Activated T-cell treated with anti-CD3 and anti-CD28 coated beads, Interleukin-2, amount 50 U/mL, for 4 hours (primary cell): ENCODE results near the gene PTPRT. TPM values are rescaled to one million over a fixed set of nuclear protein-coding genes. Genes with fewer than 3 reads are reported as not detected.

Source experiments
- ATAC-seq, 2 donors: fragments of 200-7000 bp; cut with Tn5 transposase; one replicate each; pipeline ENCODE4 v1.10.0; 2021
- DNase-seq: peaks from one replicate; pipeline ENCODE4 v3.0.0-alpha.2; 2020
- H3K27me3 Mint-ChIP-seq: one replicate; pipeline ENCODE4 v1.8.0; 2021; ENCODE audit warnings: low read depth, mixed read lengths
- H3K36me3 Mint-ChIP-seq: one replicate; pipeline ENCODE4 v1.8.0; 2022; ENCODE audit warnings: mixed read lengths; ENCODE audit not compliant: insufficient read depth
- H3K4me1 Mint-ChIP-seq: one replicate; pipeline ENCODE4 v1.8.0; 2021; ENCODE audit warnings: low read depth, mixed read lengths
- H3K4me3 Mint-ChIP-seq: one replicate; pipeline ENCODE4 v1.8.0; 2021; ENCODE audit warnings: mild to moderate bottlenecking, moderate library complexity, mixed read lengths
- H3K9me3 Mint-ChIP-seq: one replicate; pipeline ENCODE4 v1.8.0; 2021; ENCODE audit warnings: mixed read lengths
- total RNA-seq, 3 donors: library from RNA; stranded (reverse); gene quantifications; one replicate each; pipeline ENCODE4 v1.2.1, GENCODE V29; 2021

PTPRT gene
- total RNA-seq, 3 donors from 2014 or later: not detected

DNA sequence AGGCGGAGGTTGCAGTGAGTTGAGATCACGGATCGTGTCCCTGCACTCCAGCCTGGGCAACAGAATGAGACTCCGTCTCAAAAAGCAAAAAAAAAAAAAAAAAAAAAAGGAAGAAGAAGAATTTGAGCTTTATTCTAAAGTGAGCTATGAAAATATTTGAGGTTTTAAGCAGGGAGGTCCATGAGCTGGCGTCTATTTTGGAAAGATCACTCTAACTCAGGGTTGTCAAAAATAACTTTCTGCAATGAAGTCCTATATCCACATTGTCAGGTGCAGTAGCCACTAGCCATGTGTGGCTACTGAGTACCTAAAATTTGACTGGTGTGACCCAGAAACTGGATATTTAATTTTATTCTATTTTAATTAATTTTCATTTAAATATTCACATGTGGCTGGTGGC is 217.1 kb downstream of the PTPRT start:
- no peak overlapping the region for H3K4me3 Mint-ChIP-seq

DNA sequence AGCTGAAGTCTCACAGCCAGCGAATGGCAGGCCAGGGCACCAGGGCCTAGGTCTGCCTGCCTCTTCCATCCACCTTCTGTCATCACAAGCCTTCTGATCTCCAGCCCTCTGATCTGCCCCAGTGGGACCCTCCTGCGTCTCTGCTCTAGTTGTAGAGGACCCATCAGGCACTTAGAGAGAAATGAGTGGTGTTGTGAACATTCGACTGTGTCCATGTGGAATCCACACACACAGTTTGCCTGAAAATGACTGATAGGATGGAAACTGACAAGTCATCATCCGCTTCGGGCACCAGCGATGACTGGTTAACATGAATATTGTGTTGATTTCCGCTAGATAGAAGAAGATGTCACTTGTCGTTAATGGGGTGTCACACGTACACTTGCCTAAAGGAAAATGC is 221.0 kb downstream of the PTPRT start:
- no peaks in the 10 kb centered on the region for H3K27me3 Mint-ChIP-seq
- H3K4me3 Mint-ChIP-seq: no peak overlapping the region
- H3K36me3 Mint-ChIP-seq: no peaks in the 10 kb centered on the region
- DNase-seq: no peak
- ATAC-seq: no peak
- H3K9me3 Mint-ChIP-seq: no peaks in the 10 kb centered on the region
- no peaks in the 10 kb centered on the region for H3K4me1 Mint-ChIP-seq

More for the DNA sequence above, 217.1 kb downstream of the PTPRT start:
- ATAC-seq: no peak
- no peaks in the 10 kb centered on the region for H3K4me1 Mint-ChIP-seq
- H3K36me3 Mint-ChIP-seq: no peaks in the 10 kb centered on the region
- no peaks in the 10 kb centered on the region for H3K27me3 Mint-ChIP-seq
- H3K9me3 Mint-ChIP-seq: peaks cover 3% of the 10 kb centered on the region
- DNase-seq: no peak

DNA sequence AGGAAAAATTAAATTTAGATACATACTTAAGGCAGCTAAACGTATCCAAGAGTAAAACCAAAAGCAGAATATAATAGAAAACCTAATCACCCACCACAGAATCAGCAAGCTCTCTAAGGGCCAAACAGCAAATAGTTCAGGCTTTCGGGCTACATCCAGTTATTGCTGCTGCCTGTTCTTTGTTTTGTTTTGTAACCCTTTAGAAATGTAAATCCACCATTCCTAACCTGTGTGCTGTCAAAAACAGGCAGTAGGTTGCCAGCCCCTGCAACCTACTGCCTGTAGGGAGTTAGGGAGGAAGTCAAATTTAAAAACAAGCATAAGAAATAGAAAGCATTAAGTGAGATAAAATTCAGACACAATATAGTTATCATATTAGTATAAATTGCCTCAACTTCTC is 225.9 kb downstream of the PTPRT start:
- Mint-ChIP-seq H3K9me3 (peaks cover 3% of the 10 kb centered on the region), H3K4me1 (no peaks in the 10 kb centered on the region), H3K4me3 (no peak overlapping the region), H3K27me3 (peaks cover 3% of the 10 kb centered on the region), H3K36me3 (no peaks in the 10 kb centered on the region)
- DNase-seq (no peak), ATAC-seq (no peak)

DNA sequence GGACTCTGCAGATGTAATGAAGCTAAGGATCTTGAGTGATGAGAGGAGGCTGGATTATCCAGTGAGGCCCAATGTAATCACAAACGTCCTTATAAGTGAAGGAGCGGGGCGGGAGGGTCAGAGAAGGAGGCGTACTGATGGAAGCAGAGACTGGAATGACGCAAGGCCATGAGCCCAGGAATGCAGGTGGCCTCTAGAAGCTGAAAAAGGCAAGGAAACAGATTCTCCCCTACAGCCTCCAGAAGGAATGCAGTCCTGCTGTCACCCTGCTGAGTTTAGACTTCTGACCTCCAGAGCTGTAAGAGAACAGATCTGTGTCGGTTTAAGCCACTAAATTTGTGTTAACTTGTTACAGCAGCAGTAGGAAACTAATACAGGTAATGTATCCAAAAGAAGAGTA is 227.9 kb downstream of the PTPRT start:
- ATAC-seq: no peak
- Mint-ChIP-seq H3K27me3 (peaks cover 3% of the 10 kb centered on the region), H3K36me3 (no peaks in the 10 kb centered on the region)

DNA sequence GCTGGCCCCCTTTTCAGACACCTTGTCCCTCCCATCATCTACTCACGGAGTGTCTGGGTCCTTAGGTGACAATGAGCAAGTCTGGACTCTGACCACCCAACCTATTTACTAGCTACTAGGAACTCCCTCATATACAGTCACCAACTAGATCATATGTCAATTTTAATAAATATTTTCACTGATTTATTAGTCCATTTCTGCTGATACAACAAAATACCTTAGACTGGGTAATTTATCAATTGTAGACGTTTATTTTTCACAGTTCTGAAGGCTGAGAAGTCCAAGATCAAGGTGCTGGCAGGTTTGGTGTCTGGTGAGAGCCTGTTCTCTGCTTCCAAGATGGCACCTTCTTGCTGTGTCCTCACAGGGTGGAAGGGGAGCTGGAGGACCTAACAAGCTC is 229.7 kb downstream of the PTPRT start:
- no peaks in the 10 kb centered on the region for H3K36me3 Mint-ChIP-seq
- H3K4me1 Mint-ChIP-seq: no peaks in the 10 kb centered on the region
- peaks cover 3% of the 10 kb centered on the region for H3K9me3 Mint-ChIP-seq
- peaks cover 3% of the 10 kb centered on the region for H3K27me3 Mint-ChIP-seq
- no peak overlapping the region for H3K4me3 Mint-ChIP-seq
- DNase-seq (no peak), ATAC-seq (no peak)

More for the DNA sequence above, 227.9 kb downstream of the PTPRT start:
- peaks cover 3% of the 10 kb centered on the region for H3K9me3 Mint-ChIP-seq
- no peak overlapping the region for H3K4me3 Mint-ChIP-seq
- H3K4me1 Mint-ChIP-seq: no peaks in the 10 kb centered on the region
- DNase-seq: no peak

DNA sequence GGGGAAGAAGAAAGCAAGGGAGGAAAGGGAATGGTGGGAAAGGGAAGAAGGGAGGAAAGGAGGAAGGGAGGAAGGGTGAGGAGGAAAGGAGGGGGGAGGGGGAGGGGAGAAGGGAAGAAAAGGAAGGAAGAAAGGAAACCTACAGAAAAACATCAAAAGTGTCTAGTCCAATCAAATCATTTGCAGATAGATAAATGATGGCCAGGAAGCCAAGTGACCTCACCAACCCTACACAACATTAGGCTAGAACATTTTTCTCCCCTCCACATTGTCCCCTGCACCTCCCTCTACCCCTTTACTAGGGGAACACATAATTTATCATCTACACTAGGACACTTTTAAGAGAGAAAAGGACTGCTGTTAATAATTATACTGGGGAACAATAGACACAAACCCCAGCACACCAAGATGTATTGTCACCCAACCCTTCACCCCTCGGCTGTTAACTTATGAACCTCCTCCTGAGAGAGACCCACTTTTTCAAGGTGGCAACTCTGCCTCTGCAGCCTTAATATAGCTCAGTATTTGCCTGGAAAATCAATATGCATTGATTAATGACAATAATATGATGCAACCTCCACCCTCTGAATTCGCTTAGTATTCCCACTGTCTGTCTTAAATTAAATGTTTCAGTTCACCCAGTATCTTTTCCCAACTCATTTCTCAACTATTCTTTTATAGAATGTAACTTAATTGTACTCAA is 231.2 kb downstream of the PTPRT start:
- Mint-ChIP-seq H3K9me3 (peaks cover 3% of the 10 kb centered on the region), H3K36me3 (no peaks in the 10 kb centered on the region), H3K27me3 (peaks cover 3% of the 10 kb centered on the region), H3K4me1 (no peaks in the 10 kb centered on the region), H3K4me3 (no peak overlapping the region)
- DNase-seq (no peak), ATAC-seq (no peak)

DNA sequence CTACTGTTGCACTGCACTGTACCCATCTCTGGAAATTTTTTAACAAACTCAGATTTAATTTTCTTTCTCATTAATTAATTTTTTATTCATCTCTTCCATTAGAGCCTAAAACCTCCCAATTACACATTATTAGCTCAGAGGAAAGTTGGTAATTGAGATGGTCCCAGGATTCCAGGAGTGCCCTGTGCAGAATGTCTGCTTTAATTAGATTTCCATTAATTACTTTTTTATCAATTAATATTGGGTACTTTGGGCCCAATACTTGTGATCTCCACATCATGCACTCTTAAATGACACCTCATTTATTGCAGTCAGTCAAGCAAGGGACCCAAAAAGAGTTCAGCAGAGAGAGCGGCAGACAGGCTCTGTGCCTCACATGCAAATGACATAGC is 232.0 kb downstream of the PTPRT start:
- no peaks in the 10 kb centered on the region for H3K4me1 Mint-ChIP-seq
- no peak for DNase-seq
- H3K4me3 Mint-ChIP-seq: no peak overlapping the region
- H3K27me3 Mint-ChIP-seq: peaks cover 3% of the 10 kb centered on the region
- no peaks in the 10 kb centered on the region for H3K36me3 Mint-ChIP-seq
- no peak for ATAC-seq
- H3K9me3 Mint-ChIP-seq: peaks cover 3% of the 10 kb centered on the region

DNA sequence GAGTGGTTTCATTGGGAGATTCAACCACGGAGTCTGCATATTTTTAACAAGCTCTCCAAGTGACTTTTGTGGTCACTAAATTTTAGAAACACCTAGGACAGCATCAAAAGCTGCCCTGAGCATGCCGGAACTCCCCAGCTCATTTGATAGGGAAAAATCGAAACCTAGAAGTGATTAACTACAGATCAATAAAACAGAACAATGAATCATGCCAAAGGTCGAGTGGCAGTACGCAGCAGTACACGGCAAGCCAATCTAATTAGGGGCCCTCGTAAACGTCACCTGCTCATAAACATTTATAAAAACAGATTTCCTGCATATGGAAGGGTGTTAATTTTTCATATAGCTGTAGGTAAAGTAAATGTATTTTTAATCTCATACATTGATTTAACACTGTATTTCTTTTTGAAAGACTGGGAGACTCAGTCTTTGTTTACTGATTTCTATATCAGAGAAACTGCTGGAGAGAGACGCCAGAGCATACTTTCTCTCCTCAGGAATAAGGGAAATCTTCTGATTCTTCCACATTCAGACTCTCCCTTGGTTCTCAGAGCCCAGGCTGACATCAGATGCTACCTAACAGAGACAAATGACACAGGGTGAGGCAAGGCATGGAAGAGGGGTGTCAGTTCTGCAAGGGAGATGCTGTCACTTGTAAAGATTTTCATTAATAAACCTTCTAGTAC is 232.5 kb downstream of the PTPRT start:
- H3K4me3 Mint-ChIP-seq: no peak overlapping the region
- H3K36me3 Mint-ChIP-seq: no peaks in the 10 kb centered on the region
- H3K27me3 Mint-ChIP-seq: peaks cover 3% of the 10 kb centered on the region
- ATAC-seq: no peak
- no peaks in the 10 kb centered on the region for H3K4me1 Mint-ChIP-seq
- H3K9me3 Mint-ChIP-seq: peaks cover 3% of the 10 kb centered on the region
- no peak for DNase-seq

DNA sequence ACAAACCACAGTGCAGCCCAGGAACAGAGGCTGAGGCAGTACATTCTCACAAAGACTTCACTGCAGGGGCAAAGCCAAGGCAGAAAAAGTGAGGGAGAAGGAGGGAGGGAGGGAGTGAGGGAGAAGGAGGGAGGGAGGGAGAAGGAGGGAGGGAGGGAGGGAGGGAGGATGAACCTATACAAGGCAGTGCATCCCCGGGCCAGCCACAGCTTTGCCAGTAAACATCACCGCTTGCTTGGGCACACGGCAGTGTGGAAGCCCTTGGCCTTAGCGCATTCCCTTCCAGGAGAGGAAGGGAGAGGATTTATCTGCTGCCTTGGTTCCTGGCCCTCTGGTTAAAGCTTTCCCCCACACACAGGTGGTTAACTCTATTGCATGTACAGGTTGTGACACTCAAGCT is 234.0 kb downstream of the PTPRT start:
- peaks cover 3% of the 10 kb centered on the region for H3K9me3 Mint-ChIP-seq
- ATAC-seq: no peak
- no peak overlapping the region for H3K4me3 Mint-ChIP-seq
- peaks cover 3% of the 10 kb centered on the region for H3K27me3 Mint-ChIP-seq
- no peak for DNase-seq
- no peaks in the 10 kb centered on the region for H3K4me1 Mint-ChIP-seq
- H3K36me3 Mint-ChIP-seq: no peaks in the 10 kb centered on the region

DNA sequence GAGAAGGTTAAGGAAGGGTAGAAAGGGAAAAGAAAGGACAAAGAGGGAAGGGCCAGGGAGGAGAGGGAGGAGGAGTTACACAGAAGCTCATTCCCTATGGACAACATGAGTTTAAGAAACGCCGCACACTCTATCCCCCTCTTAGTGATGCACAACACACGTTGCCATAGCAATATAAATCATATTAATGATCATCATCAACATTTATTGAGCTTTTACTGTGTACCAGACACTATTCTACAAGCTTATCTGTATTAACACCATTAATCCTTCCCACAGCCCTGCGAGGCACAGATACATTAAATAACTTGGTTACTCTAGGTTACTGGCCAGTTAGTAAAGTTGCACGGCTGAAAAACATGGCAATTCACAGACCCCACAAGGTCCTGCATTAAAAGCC is 234.8 kb downstream of the PTPRT start:
- no peak for ATAC-seq

DNA sequence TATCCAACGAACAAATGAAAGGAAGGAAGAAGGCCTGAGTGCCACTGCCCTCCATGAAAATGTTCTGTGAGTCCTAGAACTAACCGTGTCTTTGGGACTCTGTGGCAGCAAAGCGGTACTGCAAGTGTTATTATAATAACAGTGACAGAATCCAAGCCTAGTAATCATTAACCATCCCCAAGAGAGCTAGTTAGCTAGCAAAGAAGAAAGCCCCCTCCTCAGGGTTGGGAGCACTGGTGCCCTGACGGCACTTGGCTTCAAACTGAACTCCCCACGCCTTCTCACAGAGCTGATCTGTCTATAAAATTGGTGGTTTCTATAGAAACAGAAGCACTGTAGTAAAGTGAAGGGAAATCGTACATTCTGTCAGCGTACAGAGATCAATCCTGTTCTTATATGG is 239.8 kb downstream of the PTPRT start:
- no peak for ATAC-seq
- Mint-ChIP-seq H3K36me3 (no peaks in the 10 kb centered on the region), H3K4me3 (no peak overlapping the region), H3K9me3 (peaks cover 11% of the 10 kb centered on the region), H3K4me1 (no peaks in the 10 kb centered on the region), H3K27me3 (no peaks in the 10 kb centered on the region)
- DNase-seq: no peak

More for the DNA sequence above, 234.8 kb downstream of the PTPRT start:
- Mint-ChIP-seq H3K9me3 (no peaks in the 10 kb centered on the region), H3K4me3 (no peak overlapping the region), H3K36me3 (no peaks in the 10 kb centered on the region), H3K27me3 (peaks cover 2% of the 10 kb centered on the region), H3K4me1 (no peaks in the 10 kb centered on the region)
- DNase-seq: no peak

DNA sequence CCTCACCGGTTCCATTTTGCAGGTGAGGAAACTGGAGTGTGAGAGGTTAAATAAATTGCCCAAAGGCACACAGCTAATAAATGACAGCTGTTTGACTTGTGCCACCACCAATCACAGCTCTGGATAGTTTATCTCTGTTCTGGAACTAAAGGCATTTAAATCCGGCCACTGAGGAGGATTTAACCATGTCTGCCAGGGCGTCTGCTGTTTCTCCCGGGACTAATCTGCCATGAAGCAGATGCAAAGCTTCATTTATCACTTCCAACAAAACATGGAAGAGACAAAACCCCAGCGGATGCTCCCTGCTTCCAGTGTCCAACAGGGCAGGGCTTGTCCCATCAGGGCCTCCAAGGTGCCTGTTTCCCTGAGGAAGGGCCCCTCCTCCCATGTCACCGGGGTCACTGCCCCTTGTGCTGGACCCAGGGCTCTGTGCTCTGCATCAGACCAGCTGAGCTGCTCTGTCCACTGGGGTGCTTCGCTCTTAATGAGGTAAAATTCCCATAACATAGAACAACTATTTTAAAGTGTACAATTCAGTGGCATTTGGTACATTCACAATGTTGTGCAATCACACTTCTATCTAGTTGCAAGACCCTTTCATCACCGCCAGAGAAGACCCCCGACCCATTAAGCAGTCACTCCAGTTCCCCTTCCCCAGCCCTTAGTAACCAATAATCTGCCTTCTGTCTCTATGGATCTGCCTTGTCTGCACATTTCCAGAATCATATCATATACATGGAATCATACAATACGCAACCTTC is 244.3 kb downstream of the PTPRT start:
- no peaks in the 10 kb centered on the region for H3K4me1 Mint-ChIP-seq
- DNase-seq (no peak), ATAC-seq (no peak)
- H3K4me3 Mint-ChIP-seq: no peak overlapping the region
- no peaks in the 10 kb centered on the region for H3K36me3 Mint-ChIP-seq
- peaks cover 11% of the 10 kb centered on the region for H3K9me3 Mint-ChIP-seq
- H3K27me3 Mint-ChIP-seq: no peaks in the 10 kb centered on the region

DNA sequence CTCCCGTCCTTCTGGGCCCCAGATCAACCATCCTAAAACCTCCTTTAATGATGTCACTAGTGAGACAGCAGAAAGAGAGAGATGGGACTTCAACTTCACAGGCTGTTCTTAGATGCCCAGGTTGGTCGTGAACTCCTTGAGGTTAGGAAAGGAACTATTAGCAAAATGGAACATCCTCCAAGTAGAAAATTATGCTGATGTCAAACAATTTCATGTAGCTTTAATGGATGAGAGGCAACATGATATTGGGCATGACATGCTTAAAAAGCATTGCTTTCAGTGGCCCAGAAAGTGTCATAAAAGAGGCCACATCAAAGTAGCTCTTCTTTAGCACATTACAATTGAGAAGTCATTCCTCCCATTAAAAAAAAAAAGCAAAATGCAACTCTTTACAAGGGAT is 248.1 kb downstream of the PTPRT start:
- H3K9me3 Mint-ChIP-seq: no peaks in the 10 kb centered on the region
- ATAC-seq (no peak), DNase-seq (no peak)
- H3K4me1 Mint-ChIP-seq: no peaks in the 10 kb centered on the region
- no peaks in the 10 kb centered on the region for H3K36me3 Mint-ChIP-seq
- H3K4me3 Mint-ChIP-seq: no peak overlapping the region
- no peaks in the 10 kb centered on the region for H3K27me3 Mint-ChIP-seq

DNA sequence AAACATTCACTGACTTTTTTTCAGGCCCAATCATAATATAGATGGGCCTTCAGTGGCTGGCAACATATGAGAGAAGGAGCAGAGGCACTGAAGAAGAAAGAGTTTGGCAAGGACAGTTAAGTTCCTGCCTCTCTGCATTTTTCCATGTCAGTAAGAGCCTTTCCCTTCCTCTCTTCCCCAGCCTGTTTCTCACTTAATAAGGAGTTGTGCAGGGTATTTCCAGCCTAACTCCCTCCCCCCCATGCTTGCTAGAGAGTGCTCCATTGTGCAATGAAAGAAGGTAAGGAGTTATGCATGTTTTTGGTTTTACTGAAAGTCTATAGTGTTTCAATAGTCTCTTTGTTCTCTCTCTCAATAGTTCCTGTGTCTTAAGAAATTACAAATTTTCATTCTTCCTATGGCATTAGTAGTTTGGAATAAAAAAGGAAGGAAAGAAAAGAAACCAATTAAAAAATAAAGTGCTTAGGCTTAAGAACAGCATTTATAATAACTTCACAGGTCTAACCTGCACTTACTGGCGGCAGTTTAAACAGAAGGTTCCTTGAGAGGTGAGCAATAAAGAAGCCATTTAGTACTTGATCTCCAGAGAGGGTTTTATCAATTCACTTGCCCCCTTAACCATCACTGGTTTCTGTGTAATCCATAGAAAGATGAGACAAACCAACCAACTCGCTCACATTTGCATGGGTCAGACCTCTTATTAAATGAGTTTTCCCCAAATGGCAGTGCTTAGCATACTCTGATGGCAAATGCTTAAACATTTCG is 251.1 kb downstream of the PTPRT start:
- no peaks in the 10 kb centered on the region for H3K36me3 Mint-ChIP-seq
- ATAC-seq: no peak
- H3K4me1 Mint-ChIP-seq: no peaks in the 10 kb centered on the region
- DNase-seq: no peak
- no peak overlapping the region for H3K4me3 Mint-ChIP-seq
- no peaks in the 10 kb centered on the region for H3K9me3 Mint-ChIP-seq
- no peaks in the 10 kb centered on the region for H3K27me3 Mint-ChIP-seq
